Measurements from ENCODE around the gene NMT2. TPM values are rescaled to one million over a fixed set of nuclear protein-coding genes. Genes with fewer than 3 reads are reported as not detected.

Gene NMT2
- total RNA-seq, 1 experiment from 2014 or later, result 14.3 TPM

GRCh38 chr10:15121707-15122106, 46.8 kb downstream of the NMT2 start:
- H3K9me3 ChIP-seq (ENCODE audit: control insufficient read depth, insufficient read depth, low read depth, low read length), result no peaks in the 10 kb centered on the region
- intact Hi-C loops (cut with micrococcal nuclease; ENCODE audit: unreplicated experiment), result no loop called here
- no TSS peak for BruUV-seq (replicated peaks)
- no peaks in the 10 kb centered on the region for H3K4me1 ChIP-seq (ENCODE audit: control insufficient read depth, insufficient read depth, low read length)
- TF ChIP-seq TCF7L2 (IDR thresholded peaks at IDR 0.05; ENCODE audit: low read depth, low read length) (no peak), CTCF (IDR thresholded peaks at IDR 0.05) (no peak), POLR2AphosphoS5 (IDR thresholded peaks at IDR 0.05; ENCODE audit: low read depth, low read length) (no peak), SIN3A (IDR thresholded peaks at IDR 0.05; ENCODE audit: borderline replicate concordance, insufficient read depth, low read depth, low read length) (no peak), REST (IDR thresholded peaks at IDR 0.05; ENCODE audit: insufficient read depth in 1 of 2, low read depth in 2 of 2, low read length in 1 of 2) (no peak)
- H3K27me3 ChIP-seq (ENCODE audit: control insufficient read depth, insufficient read depth, low read length), result no peaks in the 10 kb centered on the region
- no peak overlapping the region for H3K27ac ChIP-seq (ENCODE audit: low read length)
- CTCF ChIA-PET, result no interaction called here
- no peak overlapping the region for H3K4me3 ChIP-seq (ENCODE audit: low read depth in 2 of 2, low read length in 2 of 2)
- ATAC-seq (no peak), DNase-seq (ENCODE audit: low read depth, low spot score) (no peak)
- in situ Hi-C loops (cut with HindIII; ENCODE audit: low pct_unique_long_range_greater_than_20kb, low sequenced_read_pairs), result no loop called here
- POLR2A ChIA-PET, result no interaction called here
- H3K36me3 ChIP-seq (ENCODE audit: control insufficient read depth, insufficient read depth, low read length), result no peaks in the 10 kb centered on the region; the same call in 1 of the 2 replicates

GRCh38 chr10:15120523-15120922, 48.0 kb downstream of the NMT2 start:
- CTCF ChIA-PET, result no interaction called here
- Histone ChIP-seq H3K4me3 (ENCODE audit: low read depth in 2 of 2, low read length in 2 of 2) (no peak overlapping the region), H3K36me3 (ENCODE audit: control insufficient read depth, insufficient read depth, low read length) (no peaks in the 10 kb centered on the region; the same call in 1 of the 2 replicates), H3K9me3 (ENCODE audit: control insufficient read depth, insufficient read depth, low read depth, low read length) (no peaks in the 10 kb centered on the region), H3K27me3 (ENCODE audit: control insufficient read depth, insufficient read depth, low read length) (no peaks in the 10 kb centered on the region), H3K27ac (ENCODE audit: low read length) (no peak overlapping the region), H3K4me1 (ENCODE audit: control insufficient read depth, insufficient read depth, low read length) (no peaks in the 10 kb centered on the region)
- no peak for TF ChIP-seq SIN3A (IDR thresholded peaks at IDR 0.05; ENCODE audit: borderline replicate concordance, insufficient read depth, low read depth, low read length)
- TF ChIP-seq CTCF (IDR thresholded peaks at IDR 0.05), result no peak
- no peak for TF ChIP-seq POLR2AphosphoS5 (IDR thresholded peaks at IDR 0.05; ENCODE audit: low read depth, low read length)
- no peak for TF ChIP-seq REST (IDR thresholded peaks at IDR 0.05; ENCODE audit: insufficient read depth in 1 of 2, low read depth in 2 of 2, low read length in 1 of 2)
- no peak for TF ChIP-seq TCF7L2 (IDR thresholded peaks at IDR 0.05; ENCODE audit: low read depth, low read length)
- in situ Hi-C loops (cut with HindIII; ENCODE audit: low pct_unique_long_range_greater_than_20kb, low sequenced_read_pairs) (no loop called here), intact Hi-C loops (cut with micrococcal nuclease; ENCODE audit: unreplicated experiment) (no loop called here)
- ATAC-seq, result no peak
- POLR2A ChIA-PET, result no interaction called here
- no peak for DNase-seq (ENCODE audit: low read depth, low spot score)
- no TSS peak for BruUV-seq (replicated peaks)

Data from Panc1 (cell line).